Common myeloid progenitor, CD34-positive (primary cell): ENCODE data around the gene CCR7.
"Not testable (repeated sequence)": the region's sequence is repeated elsewhere in the genome, so short reads cannot be mapped to it uniquely, and the experiment has no call there.

Experiments used
- CTCF ChIA-PET: fragments of 350-600 bp; sonication (Branson Sonifier 250); formaldehyde crosslinking; loops from one replicate; lab custom pipeline; 2021; ENCODE audit warnings: antibody characterized with exemption; lab: Charles Lee
- POLR2A ChIA-PET: fragments of 350-600 bp; sonication (Branson Sonifier 250); formaldehyde crosslinking; loops from one replicate; lab custom pipeline; 2021; ENCODE audit warnings: antibody characterized with exemption; lab: Charles Lee
- DNase-seq, 3 donors: peaks; one replicate each; pipeline versions ENCODE4 v3.0.0 to v3.0.0-alpha.2; 2013
- H3K27ac ChIP-seq, 2 experiments: 1 replicate in 1 of 2; 2 replicates in 1 of 2; pipeline ENCODE4 v1.7.0; 2013; ENCODE audit warnings: inconsistent platforms in 2 of 2, low read length in 2 of 2, mild to moderate bottlenecking in 2 of 2, low read depth in 1 of 2, moderate library complexity in 1 of 2; ENCODE audit not compliant: severe bottlenecking in 2 of 2, insufficient read depth in 1 of 2, poor library complexity in 1 of 2
- H3K27me3 ChIP-seq, 5 experiments: replicated peaks in 2 of 5; 1 replicate in 3 of 5; 2 replicates in 2 of 5; pipeline versions ENCODE4 v1.6.1 to v1.7.0; 2013; ENCODE audit warnings: low read length in 4 of 5, mild to moderate bottlenecking in 2 of 5, moderate library complexity in 2 of 5, inconsistent platforms in 1 of 5; ENCODE audit not compliant: insufficient read depth in 5 of 5, control insufficient read depth in 4 of 5
- H3K36me3 ChIP-seq, 4 experiments: 1 replicate in 2 of 4; 2 replicates in 2 of 4; pipeline versions ENCODE4 v1.6.1 to v1.7.0; 2013; ENCODE audit warnings: low read length in 3 of 4, control low read depth in 1 of 4, mild to moderate bottlenecking in 1 of 4; ENCODE audit not compliant: control insufficient read depth in 4 of 4, insufficient read depth in 4 of 4
- H3K4me1 ChIP-seq, 4 experiments: 1 replicate in 3 of 4; 2 replicates in 1 of 4; pipeline versions ENCODE4 v1.6.1 to v1.7.1; 2013; ENCODE audit warnings: low read length in 3 of 4, mild to moderate bottlenecking in 3 of 4, control low read depth in 1 of 4, inconsistent platforms in 1 of 4, moderate library complexity in 1 of 4; ENCODE audit not compliant: control insufficient read depth in 4 of 4, insufficient read depth in 4 of 4; ENCODE audit errors: control extremely low read depth in 1 of 4
- H3K4me3 ChIP-seq, 7 experiments: 1 replicate in 4 of 7; 2 replicates in 3 of 7; pipeline versions ENCODE4 v1.5.1 to v1.7.0; 2013; ENCODE audit warnings: mild to moderate bottlenecking in 7 of 7, low read length in 6 of 7, moderate library complexity in 6 of 7, inconsistent platforms in 2 of 7, low read depth in 2 of 7, control low read depth in 1 of 7; ENCODE audit not compliant: insufficient read depth in 4 of 7, control insufficient read depth in 1 of 7; ENCODE audit errors: extremely low read depth in 1 of 7
- H3K9me3 ChIP-seq, 5 experiments: 1 replicate in 4 of 5; 2 replicates in 1 of 5; pipeline versions ENCODE4 v1.6.1 to v1.7.1; 2013; ENCODE audit warnings: low read length in 4 of 5, mild to moderate bottlenecking in 2 of 5, inconsistent platforms in 1 of 5, low read depth in 1 of 5, moderate library complexity in 1 of 5; ENCODE audit not compliant: control insufficient read depth in 4 of 5, insufficient read depth in 2 of 5; ENCODE audit errors: control extremely low read depth in 1 of 5
- WGBS: methylation state at CpG from one replicate; pipeline ENCODE4 v1.1.5; 2013; ENCODE audit not compliant: insufficient coverage; 5-methylcytosine and 5-hydroxymethylcytosine counted together

Gene CCR7

DNA sequence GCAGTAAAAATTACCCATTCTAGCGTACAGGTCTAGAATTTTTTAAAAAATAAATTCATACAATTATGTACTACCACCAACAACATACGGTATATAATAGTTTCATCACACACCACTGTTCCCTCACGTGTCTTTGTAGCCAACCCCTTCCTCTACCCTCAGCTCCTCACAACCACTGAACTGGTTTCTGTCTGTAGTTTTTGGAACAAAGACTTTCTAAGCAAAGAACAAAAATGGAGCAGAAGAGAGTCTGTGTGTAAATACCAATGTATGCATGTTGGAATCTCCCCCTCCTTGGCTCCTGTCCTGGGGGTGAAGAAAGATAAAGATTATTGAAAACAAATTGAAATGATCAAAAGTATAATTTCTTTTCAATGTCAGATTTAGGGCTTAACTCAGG, 31.9 kb upstream of the CCR7 start:
- Histone ChIP-seq H3K27ac (no peak overlapping the region), H3K4me3 (no peak overlapping the region), H3K36me3 (no peaks in the 10 kb centered on the region), H3K27me3 (no peaks in the 10 kb centered on the region), H3K9me3 (no peaks in the 10 kb centered on the region), H3K4me1 (peaks cover 0 to 33% (median 15%) of the 10 kb centered on the region in 4 experiments)
- POLR2A ChIA-PET = interaction anchor here (0.7 kb wide), 1 partner anchor 12 kb away, joined by 3 read pairs; no protein-coding TSS in a partner anchor
- CTCF ChIA-PET = interaction anchor here (1.1 kb wide), 1 partner anchor 13 kb away, joined by 3 read pairs; no protein-coding TSS in a partner anchor
- DNase-seq = no peak
- no CpG with 5 or more reads among the region's 3 CpGs for WGBS

DNA sequence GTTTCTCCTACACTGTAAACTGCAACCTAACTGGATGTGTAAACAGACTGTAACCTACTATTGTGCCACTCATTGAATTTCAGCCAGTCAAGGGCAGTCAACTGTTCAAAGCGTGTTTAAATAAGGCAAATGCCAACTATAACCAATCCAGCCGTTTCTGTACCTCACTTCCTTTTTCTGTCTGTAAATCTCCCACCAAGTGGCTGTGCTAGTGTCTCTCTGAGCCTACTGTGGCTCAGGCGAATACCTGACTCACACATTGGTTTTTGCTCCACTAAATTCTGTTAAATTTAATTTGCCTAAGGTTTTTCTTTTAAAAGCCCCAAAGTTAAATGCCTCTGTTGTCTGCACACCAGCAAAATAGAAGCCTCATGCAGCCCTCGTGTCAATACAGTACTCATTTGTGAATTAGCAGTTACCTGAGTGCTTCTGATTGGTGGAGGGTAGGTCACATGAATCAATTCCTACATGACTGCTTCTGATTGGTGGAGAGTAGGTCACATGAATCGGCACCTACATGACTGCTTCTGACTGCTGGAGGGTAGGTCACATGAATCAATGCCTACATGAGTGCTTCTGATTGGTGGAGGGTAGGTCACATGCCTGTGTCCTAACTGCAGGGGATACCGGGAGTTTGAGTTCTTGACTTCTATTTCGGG, 31.1 kb upstream of the CCR7 start:
- Histone ChIP-seq H3K4me1 (peaks cover 0 to 30% (median 14%) of the 10 kb centered on the region in 4 experiments), H3K4me3 (no peak overlapping the region), H3K27ac (no peak overlapping the region), H3K27me3 (no peaks in the 10 kb centered on the region), H3K9me3 (no peaks in the 10 kb centered on the region), H3K36me3 (no peaks in the 10 kb centered on the region)
- 71% methylated on average over 7 of the region's 7 CpGs for WGBS
- ChIA-PET POLR2A (interaction anchor here (0.7 kb wide), 1 partner anchor 11 kb away, joined by 3 read pairs; no protein-coding TSS in a partner anchor), CTCF (no interaction called here)
- DNase-seq = peak in 2 of 3 donors; percentile 57 to 68

DNA sequence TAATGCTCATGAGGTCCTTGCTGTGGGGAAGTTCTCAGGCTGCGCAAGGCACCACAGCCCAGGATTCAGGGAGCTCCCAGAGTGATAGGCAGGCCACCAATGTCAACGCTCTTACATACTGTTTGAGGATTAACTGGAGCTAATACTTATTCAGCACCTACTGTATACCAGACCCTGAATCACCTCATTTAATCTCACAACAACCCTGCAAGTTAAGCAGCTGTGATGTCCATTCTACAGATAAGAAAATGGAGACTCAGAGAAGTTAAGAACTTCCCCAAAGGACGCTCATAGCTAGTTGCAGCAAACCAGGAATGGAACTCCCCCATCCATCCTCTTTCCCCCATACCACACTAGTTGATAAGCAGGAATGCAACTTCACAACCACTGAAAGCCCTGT, 25.5 kb upstream of the CCR7 start:
- no peak for DNase-seq
- WGBS = 93% methylated on average over 2 of the region's 3 CpGs
- H3K27me3 ChIP-seq = no peaks in the 10 kb centered on the region
- no peak overlapping the region for H3K27ac ChIP-seq
- no peak overlapping the region for H3K4me3 ChIP-seq
- H3K4me1 ChIP-seq = no peaks in the 10 kb centered on the region
- peaks cover 0 to 2% (median 0%) of the 10 kb centered on the region in 5 experiments for H3K9me3 ChIP-seq
- H3K36me3 ChIP-seq = no peaks in the 10 kb centered on the region
- ChIA-PET POLR2A (no interaction called here), CTCF (interaction anchor here (0.8 to 1.1 kb wide), 4 partner anchors 9 to 30 kb away, joined by 3 to 4 read pairs (median 3); no protein-coding TSS in a partner anchor)

DNA sequence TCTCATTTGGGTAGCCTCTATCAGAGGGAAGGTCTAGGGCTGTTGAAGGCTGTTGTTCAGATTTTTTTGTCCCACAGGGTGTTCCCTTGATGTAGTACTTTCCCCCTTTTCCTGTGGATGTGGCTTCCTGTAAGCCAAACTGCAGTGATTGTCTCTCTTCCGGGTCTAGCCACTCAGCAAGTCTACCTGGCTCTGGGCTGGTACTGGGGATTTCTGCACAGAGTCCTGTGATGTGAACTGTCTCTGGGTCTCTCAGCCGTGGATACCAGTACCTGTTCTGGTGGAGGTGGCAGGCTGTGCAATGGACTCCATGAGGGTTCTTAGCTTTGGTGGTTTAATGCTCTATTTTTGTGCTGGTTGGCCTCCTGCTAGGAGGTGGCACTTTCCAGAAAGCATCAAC, 23.3 kb upstream of the CCR7 start:
- H3K4me3 ChIP-seq = no peak overlapping the region
- DNase-seq = no peak
- 100% methylated on average over 1 of the region's 2 CpGs for WGBS
- CTCF ChIA-PET = interaction anchor here (1.0 kb wide), 1 partner anchor 27 kb away, joined by 4 read pairs; no protein-coding TSS in a partner anchor
- H3K36me3 ChIP-seq = no peaks in the 10 kb centered on the region
- peaks cover 0 to 5% (median 3%) of the 10 kb centered on the region in 5 experiments for H3K9me3 ChIP-seq
- no peaks in the 10 kb centered on the region for H3K27me3 ChIP-seq
- peaks cover 0 to under 1% (median 0%) of the 10 kb centered on the region in 4 experiments for H3K4me1 ChIP-seq
- POLR2A ChIA-PET = no interaction called here
- no peak overlapping the region for H3K27ac ChIP-seq

DNA sequence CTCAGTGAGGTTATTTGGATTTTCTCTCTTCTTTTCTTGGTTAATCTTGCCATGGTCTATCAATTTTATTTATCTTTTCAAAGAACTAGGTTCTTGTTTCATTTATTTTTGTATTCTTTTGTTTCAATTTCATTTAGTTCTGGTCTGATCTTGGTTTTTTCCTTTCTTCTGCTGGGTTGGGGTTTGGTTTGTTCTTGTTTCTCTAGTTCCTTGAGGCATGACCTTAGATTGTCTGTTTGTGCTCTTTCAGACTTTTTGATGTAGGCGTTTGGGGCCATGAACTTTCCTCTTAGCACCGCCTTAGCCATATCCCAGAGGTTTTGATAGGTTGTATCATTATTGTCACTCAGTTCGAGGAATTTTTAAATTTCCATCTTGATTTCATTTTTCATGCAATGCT, 21.0 kb upstream of the CCR7 start:
- H3K9me3 ChIP-seq, H3K27ac ChIP-seq, DNase-seq, H3K4me3 ChIP-seq, H3K27me3 ChIP-seq, POLR2A ChIA-PET, H3K36me3 ChIP-seq: not testable (repeated sequence)
- CTCF ChIA-PET = interaction anchor here (1.0 kb wide), 1 partner anchor 26 kb away, joined by 3 read pairs; no protein-coding TSS in a partner anchor
- peaks cover 11 to 23% (median 19%) of the 10 kb centered on the region in 4 experiments for H3K4me1 ChIP-seq
- 80% methylated on average over 2 of the region's 3 CpGs for WGBS

DNA sequence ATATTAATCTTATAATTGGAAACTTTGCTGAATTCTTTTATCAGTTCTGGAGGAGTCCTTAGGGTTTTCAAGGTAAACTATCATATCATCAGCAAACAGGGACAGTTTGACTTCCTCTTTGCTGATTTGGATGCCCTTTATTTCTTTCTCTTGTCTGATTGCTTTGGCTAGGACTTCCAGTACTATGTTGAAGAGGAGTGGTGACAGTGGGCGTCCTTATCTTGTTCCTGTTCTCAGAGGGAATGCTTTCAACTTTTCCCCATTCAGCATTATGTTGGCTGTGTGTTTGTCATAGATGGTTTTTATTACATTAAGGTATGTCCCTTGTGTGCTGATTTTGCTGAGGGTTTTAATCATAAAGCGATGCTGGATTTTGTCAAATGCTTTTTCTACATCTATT, 19.7 kb upstream of the CCR7 start:
- WGBS = no CpG with 5 or more reads among the region's 2 CpGs

More for the DNA sequence above, 19.7 kb upstream of the CCR7 start:
- POLR2A ChIA-PET = interaction anchor here (0.6 kb wide), 1 partner anchor 12 kb away, joined by 3 read pairs; no protein-coding TSS in a partner anchor
- CTCF ChIA-PET = interaction anchor here (1.4 kb wide), 1 partner anchor 24 kb away, joined by 3 read pairs; no protein-coding TSS in a partner anchor
- not testable (repeated sequence) for H3K27me3 ChIP-seq, H3K36me3 ChIP-seq, H3K27ac ChIP-seq, DNase-seq, H3K9me3 ChIP-seq, H3K4me3 ChIP-seq
- peaks cover 15 to 33% (median 26%) of the 10 kb centered on the region in 4 experiments for H3K4me1 ChIP-seq
